NT2/D1 (cell line): Measurements from ENCODE around the gene BBC3.

Experiments
- SUZ12 ChIP-seq: IDR thresholded peaks from 2 replicates; pipeline ENCODE4 v1.6.1; 2011; ENCODE audit not compliant: insufficient read length, insufficient read depth; ENCODE audit errors: extremely low read depth
- ZNF274 ChIP-seq: IDR thresholded peaks from 2 replicates; pipeline ENCODE4 v1.6.1; 2011; ENCODE audit warnings: mild to moderate bottlenecking, low read depth, low read length

DNA sequence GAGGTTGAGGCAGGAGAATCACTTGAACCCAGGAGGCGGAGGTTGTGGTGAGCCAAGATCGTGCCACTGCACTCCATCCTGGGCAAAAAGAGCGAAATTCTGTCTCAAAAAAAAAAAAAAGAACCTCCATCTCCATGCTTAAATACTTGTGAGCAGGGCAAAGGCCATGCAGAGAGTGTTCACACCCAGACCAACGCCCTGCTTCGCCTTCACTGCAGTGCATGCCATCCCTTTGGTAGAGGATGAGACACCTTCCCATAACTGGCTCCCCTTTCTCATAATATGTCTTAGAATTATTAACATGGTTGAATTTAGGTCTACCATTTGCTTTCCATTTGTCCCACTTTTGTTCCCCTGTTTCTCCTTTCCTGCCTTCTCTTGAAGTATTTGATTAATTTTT, 15.4 kb downstream of the BBC3 start:
- TF ChIP-seq SUZ12: no peak
- no peak for TF ChIP-seq ZNF274
